OCI-M2 (cell line): ENCODE measurements around the gene MRNIP.
A peak's percentile ranks its signal among the peaks of the same experiment; 100 is the strongest.

Experiments
- DNase-seq: peaks from one replicate; lab custom pipeline; 2025; ENCODE audit not compliant: unreplicated experiment; lab: John Stamatoyannopoulos, UW

MRNIP gene

DNA sequence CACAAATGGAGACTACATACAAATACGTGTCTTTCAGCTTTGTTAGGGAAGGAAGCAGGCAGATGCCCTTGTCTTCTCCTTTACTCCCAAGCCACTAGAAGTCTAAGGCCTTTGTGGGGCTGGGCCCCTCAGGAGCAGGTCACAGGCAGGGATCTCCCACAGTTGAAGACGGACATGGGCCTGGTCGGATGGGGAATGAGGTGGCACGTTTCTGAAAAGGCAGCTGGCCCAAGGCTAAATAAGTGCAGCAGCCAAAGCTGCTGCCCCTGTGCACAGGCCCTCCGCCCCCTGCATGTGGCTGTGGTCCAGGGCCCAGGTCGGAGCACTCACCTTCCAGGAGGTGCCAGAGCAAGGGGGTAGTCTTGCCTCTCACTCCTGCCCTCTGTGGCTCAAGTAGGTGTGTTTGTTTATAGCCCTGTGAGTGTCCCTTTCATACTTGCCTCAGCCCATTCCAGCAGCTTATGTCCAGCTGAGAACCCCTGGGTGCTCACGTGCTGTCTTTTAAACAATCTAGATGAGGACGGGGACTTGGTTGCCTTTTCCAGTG is 36.1 kb downstream of the MRNIP start:
- DNase-seq = no peak

DNA sequence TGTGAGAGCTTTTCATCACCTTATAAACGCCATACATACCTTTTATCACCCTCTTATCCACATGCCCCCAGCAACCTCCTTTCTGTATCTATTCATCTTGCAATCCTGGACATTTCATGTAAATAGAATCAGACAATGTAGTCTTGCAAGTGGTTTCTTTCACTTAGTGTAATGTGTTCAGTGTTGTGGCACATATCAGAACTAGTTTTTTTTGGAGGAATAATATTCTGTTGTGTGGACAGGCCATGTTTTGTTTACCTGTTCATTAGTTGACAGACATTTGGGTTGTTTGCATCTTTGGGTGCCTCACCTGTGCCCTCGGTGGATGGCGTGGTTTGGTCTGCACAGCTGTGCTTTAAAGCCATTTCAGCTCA is 36.6 kb downstream of the MRNIP start:
- DNase-seq = no peak

DNA sequence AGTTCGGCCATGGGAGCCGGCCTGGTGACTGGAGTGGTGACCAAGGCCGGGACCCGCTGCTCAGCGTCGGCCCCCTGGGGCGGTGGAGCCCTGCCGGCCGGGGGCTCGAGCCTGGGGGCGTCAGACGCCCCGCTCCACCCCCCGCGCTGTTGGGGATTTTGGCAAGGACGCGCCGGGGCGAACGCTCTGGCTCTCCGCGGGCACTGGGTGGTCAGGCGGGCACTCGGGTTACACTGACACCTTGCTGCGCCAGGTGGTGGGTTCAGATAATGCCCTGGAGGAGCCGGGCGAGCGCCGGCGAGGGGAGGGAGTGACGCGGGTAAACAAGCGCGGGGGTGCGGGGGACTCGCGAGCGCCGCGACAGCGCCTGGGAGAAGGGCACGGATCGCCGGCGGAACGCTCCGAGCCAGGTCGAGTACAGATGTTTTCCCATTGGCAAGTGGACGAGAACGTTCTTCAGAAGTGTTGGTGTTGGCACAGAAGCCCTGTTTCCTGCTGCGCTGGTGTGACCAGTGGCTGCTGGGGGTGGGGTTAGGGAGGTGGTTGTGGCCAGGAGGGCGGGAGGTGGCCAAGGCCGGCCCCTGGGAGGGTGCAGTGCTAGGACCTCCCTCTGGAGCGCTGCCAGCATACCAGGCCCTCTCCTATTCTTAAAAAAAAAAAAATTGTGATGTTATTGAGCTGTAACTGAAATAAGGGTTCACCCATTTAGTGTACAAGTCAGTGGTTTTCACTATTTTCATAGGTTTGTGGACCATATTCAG is 37.1 kb downstream of the MRNIP start:
- peak; percentile 19 for DNase-seq

DNA sequence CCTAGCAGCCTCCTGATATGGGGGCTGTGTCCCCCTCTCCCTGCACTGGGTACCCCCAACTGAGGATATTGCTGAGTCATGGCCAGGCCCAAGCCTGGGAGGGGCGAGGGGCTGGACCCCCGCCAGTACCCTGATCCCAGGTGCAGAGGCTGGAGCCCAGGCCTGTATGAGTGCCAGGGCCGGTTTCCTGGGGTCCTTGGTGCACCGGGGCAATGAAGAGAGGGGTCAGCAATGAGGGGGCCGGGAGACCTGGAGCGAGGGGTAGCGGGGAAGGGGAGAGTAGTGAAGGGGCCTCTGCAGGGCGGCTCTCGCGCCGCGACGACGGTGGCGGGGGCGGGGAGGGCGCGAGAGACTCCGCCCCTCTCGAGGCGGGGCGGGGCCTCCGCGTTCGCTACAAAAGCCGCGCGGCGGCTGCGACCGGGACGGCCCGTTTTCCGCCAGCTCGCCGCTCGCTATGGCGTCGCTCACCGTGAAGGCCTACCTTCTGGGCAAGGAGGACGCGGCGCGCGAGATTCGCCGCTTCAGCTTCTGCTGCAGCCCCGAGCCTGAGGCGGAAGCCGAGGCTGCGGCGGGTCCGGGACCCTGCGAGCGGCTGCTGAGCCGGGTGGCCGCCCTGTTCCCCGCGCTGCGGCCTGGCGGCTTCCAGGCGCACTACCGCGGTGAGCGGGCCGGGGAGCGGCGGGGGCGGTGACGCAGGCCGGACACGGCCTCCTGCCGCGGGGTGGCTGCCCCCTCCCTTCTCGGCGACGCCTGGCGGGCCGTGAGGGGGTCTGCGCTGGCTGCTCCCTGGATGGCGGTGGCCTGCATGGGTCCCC is 37.9 kb downstream of the MRNIP start, which contains the start of gene SQSTM1:
SQSTM1 (plus strand) TSS at position 423 of the 815 bp plus-strand sequence; CDS start at position 455, 32 bp downstream.
- no peak for DNase-seq

DNA sequence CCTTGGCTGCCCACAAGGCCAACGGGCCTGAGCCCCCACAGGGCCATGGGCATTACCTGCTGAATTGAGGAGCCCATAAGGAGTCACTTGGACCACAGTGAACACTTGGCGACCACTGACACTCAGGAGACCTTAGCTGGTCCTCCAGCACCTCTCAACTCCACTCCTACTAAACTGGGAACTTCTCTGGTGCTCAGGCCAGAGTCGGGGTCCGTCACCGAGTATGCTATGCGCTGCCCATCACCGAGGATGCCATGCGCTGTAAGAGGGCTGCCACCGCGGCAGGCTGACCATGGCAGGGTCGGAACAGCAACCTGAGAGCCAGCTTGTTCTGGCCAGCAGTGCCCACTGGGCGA is 38.5 kb downstream of the MRNIP start:
- no peak for DNase-seq

DNA sequence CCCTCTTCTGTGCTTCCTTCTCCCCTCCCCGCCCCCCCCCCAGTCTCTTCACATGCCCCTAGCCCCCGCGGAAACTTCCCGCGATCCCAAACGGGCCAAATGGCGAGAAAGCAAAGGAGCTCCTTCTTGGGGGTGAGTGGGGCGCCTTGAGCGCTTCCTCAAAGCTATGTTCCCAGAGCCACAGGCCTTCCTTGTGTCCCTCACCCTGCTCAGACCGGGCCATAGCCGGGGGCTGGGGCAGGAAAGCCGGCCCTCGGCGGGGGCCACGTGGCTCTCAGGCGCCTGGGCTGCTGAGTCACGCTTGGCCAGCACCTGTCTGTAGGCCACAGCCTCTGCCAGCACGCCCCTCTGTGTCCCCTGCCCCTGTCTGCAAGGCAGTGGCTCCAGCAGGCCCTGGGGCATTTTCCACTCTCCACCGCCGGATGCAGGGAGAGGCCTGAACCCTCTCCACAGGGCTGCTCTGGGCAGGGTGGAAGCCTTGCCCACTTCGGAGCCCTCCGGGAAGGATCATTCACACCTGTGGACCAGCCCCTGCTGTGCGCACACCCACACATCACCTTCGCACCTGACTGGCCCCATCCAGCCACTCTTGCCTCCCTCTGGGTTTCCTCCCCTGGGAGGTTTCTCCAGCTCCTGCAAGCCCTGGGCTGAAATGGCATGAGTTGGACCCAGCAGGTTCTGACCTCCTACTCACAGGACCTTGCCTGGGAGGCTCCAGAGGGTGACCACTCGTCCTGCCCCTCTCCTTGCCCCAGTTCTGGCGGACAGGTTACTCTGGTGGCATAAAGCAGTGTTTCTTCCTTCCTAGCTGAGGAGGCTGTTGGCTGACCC is 39.1 kb downstream of the MRNIP start:
- no peak for DNase-seq

DNA sequence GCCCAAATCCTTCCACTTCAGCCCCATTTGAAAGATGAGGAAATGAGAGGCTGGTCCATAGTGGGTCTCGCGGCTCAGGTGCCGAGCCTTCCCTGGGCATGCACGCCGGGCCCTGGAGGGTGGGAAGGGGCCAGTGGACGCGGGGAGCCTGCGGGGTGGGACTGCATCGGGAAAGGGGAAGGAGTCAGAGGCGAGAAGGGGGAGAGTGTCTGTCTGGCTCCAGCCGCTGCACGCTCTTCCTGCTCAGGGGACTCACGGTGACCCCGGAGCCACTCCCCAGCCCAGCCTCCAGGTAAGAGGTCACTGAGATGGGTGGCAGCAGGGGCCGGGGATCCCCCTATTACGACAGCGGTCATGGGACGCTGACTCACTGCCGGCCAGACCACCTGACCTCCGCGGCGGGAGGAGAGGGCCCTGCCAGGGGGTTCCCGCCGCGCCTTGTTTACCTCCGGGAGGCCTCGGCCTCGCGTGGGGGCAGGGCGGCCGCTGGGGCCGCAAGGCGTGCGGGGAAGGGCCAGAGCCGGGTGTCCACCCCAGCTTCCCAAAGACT is 39.8 kb downstream of the MRNIP start:
- DNase-seq = no peak

DNA sequence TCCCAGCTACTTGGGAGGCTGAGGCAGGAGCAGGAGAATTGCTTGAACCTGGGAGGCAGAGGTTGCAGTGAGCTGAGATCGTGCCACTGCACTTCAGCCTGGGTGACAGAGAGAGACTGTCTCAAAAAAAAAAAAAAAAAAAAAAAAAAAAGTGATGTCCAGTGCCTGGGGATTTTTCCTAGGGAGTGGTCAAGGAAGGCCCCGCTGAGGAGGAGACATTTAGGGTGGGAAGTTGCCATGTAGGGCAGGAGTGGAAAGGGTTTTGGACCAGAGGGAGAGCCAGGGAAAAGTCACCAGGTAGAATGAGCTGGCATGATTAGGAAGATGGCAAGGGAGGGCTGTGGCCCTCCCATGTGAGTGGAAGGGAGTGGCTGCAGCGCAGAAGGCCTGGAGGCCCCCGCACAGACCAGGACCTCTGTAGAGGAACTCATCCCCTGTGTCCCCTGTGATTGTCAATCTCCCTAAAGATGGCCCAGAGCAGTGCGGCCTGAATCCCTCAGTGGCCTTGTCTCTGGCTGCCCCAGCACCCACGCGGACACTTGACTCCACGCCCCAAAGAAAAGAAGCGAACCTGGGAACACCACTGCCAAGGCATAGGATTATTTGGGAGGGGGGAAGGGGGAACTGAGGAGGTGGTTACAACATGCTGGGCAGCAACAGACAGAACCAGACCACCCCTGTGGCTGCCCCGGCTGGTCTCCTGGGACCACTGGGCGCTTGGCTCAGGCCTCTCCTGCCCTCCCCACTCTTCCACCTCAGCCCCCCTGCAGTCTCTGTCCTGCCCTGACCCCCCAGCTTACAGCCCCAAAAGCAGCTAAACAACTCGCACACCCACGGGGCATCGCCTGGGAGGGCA is 40.5 kb downstream of the MRNIP start:
- no peak for DNase-seq

DNA sequence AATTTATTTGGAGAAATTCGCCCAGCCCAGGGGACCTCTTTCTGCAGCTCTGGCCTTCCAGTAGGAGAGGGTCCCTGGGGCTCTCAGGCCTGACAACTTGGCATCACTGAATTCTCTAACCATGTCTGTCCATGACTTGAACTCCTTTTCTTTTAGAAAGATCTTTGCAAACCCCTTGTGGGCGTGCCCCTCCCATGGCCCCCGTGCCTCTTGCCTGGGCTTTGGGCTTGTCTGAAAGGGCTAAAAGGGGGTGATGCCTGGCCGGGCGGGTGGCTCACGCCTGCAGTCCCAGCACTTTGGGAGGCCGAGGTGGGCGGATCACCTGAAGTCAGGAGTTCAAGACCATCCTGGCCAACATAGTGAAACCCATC is 41.2 kb downstream of the MRNIP start:
- no peak for DNase-seq

DNA sequence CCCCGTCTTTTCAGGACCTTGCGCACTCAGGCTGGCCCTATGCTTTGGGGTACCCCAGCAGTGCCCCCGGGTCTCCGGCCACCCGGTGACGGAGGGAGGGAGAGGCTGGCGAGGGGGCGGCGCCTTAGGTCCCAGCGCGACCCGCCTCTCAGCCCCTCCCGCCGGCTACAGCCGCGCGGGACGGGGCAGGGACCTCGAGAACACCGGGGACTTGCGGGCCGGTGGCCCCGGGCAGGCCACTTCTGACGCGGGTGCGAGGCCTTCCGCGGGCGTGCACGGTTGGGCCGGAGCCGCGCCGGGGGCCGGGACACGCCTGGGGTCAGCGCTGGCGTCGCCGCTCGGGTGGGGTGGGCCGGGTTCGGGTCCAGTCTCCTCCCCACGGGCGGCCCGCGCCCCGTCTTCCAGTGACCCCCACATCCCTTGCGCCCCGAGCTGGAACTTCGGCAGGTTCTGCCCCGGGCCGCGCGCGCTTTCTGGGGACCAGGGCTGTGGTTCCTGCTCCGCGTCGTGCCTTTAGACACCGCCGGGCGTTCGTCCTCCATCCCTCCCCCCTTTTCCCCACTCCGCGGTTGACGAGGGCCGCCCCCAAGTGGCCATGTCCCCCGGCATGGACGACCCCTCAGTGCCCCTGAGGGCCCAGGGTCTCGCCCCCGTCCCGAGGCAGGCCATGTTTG is 41.7 kb downstream of the MRNIP start:
- no peak for DNase-seq

DNA sequence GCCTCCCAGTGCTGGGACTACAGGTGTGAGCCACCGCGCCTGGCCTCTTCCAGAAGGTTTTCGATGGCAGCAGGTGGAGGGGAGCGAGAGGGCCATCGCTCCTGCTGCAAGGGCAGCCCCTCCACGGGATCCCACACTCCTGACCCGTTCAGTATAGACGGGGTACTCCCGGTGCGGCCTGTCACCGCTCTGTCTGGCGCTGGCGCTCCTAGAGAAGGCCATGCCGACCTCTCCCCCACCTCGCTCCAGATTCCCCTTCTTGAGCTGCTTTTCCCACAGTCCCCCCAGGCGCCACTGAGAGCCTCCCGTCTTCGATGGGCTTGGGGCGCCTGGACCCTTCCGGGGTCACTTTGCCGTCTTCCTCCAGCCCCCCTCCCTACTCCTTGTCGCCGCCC is 42.2 kb downstream of the MRNIP start:
- no peak for DNase-seq

DNA sequence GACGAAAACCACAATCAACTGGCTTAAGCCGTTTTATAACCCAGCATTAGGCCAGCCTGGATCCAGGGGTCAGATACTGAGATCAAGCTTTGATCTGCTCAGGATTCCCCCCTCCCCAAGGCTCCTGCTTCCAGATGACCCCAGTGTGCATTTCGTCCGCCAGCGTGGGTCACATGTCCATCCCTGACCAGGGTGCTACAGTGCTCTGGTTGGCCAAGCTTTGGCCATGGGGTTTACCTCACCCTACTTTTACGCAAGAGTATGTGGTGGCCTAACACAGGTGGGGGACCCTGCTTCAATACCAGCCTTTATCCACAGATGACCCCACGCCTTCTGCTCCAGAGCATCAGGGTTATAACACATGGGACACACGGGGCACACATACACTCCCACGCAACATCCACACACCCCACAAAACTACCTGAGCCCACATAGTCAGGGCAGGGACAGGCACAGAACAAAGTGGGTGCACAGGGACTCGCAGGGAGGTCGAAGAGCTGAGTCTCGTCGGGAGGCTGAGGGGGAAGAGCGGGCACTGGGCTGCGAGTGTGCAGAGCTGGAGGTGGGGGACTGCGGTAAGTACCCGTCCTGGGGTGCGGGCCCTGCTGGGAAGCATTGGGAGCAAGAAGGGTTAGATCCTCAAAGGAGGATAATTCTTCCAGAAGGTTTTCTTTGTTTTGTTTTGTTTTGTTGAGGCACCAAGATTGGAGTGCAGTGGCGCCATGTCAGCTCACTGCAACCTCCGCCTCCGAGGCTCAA is 42.9 kb downstream of the MRNIP start:
- no peak for DNase-seq

DNA sequence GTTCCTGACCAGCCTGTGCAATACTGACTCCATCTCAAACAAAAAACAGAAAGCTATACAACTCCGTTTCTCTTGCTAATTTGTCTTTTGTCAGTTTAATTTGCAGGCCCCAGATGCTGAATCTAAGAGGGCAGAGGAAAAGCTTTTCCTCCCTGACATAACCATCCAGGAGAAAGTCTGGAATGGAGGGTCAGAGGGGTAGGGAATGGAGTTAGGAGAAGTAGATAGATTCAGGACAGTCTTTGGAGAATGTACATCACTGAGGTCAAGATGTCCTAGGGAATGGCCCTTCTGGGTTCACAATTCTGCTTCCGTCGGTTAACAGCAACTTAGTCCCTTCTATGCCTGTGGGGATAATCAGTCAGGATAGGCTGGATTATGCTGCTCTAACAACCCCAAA is 44.5 kb downstream of the MRNIP start:
- no peak for DNase-seq

DNA sequence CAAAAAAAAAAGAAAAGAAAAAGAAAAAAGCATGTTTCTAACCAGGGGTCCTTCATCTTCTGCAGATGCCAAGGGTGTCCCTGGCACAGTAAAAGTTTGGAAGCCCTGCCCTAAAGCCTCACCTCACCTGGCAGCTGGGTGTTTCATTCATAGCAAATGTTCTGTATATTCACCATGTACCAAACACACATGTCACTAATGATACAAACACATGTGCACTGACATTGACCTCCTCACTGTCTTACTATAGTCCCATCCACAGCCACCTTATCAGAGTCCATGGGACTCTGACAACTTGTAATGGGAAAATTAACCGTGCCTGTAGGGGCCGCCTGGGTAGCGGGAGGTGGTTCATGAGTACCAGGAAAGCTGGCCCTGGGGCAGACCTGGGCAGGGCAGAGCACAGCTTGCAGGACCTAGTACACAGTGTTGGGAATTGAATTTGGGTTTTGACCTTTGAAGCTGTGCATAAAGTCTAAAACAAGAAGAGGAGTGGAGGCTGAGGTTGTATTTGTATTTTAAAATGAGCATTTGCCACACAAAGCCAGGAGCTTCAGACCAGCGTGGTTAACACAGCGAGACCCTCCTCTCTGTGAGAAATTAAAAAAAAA is 45.5 kb downstream of the MRNIP start:
- DNase-seq = no peak

DNA sequence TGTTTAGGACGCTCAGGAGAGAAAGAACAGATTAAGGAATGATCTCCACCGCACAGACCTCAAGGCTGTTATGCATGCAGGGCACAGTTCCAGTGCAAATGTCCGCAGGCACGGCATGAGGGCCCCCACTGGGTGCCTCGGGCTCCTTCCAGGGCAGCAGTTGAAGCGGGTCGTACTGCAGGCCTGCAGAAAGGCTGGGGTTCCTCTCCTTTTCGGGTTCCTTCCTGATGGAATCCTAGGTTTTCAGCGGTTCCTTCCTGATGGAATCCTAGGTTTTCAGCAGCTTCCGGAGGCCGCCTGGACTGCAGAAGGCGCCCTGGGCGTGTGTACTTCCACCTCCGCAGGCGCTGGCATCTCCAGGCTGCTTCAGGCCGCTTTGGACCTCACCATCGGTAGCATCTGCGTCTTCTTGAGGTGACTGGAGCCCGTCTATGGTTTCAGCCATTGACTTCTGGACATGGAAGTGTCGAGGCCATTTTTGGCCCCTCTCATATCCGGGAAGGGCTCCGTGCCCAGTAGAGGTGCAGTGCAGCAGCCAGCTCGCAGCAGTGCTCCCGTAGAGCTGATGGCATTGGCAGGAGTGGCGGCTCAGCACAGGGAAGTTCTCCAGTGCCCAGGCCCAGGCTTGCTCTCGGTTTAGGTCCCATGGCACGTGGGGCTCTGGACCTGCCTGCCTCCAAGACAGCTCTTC is 46.3 kb downstream of the MRNIP start:
- DNase-seq = no peak

DNA sequence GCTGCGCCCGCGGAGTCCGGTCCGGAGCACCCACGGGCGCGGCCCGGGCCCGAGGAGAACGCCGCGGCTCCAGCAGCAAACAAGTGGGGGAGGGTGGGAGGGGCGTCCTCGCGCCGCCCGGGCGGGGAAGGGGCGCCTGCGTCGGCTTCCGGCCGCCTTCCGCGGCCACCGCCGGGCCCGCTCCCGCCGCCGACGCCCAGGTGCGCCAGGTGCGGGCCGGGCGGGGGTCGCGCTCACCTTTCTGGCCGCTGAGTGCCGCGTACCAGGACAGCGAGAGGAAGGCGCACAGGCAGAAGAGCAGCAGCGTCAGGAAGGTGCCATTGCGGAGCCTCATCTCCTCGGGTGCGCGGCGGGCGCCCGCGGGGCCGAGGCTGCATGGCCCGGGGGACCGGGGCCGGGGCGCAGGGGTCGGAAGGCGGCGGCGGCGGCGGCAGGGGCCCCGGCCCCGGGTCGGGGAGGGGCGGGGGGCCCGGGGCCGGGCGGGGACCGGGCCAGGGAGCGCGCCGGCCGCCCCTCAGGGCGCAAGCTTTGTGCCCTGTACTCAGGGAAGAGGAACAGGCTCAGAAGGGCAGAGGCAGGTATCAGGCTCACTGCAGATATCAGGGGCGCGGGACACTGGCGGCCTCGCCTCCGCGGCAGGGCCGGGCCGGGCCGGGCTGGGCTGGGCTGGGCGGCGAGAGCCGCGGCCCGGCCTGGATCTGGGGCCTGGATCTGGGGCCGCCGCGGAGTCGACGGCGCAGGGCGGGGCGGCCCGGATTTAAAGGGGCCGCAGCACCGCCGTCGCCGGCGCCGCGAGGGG is 52.2 kb downstream of the MRNIP start, which contains the start of gene MGAT4B:
MGAT4B (minus strand) TSS at position 617 of the 799 bp plus-strand sequence; CDS start at position 334, 283 bp downstream.
- no peak for DNase-seq
